ENCODE results near the gene KCNH5.

The KCNH5 gene

GRCh38 chr14:63006531-63006930 is 38.7 kb downstream of the KCNH5 start:
- no peak for DNase-seq (ENCODE audit: low spot score)

GRCh38 chr14:62994096-62994495 is 51.2 kb downstream of the KCNH5 start:
- DNase-seq (ENCODE audit: low spot score) = no peak

- DNase-seq (ENCODE audit: low spot score) = no peak
Measured at GRCh38 chr14:62988967-62989366, 56.3 kb downstream of the KCNH5 start.

GRCh38 chr14:62983821-62984220 is 61.4 kb downstream of the KCNH5 start:
- no peak for DNase-seq (ENCODE audit: low spot score)

- no peak for DNase-seq (ENCODE audit: low spot score)
Measured at GRCh38 chr14:62980693-62981092, 64.6 kb downstream of the KCNH5 start.

GRCh38 chr14:62957562-62957961 is 87.7 kb downstream of the KCNH5 start:
- no peak for DNase-seq (ENCODE audit: low spot score)

GRCh38 chr14:62956413-62956812 is 88.8 kb downstream of the KCNH5 start:
- no peak for DNase-seq (ENCODE audit: low spot score)

GRCh38 chr14:62954165-62954564 is 91.1 kb downstream of the KCNH5 start:
- DNase-seq (ENCODE audit: low spot score) = no peak

GRCh38 chr14:62952226-62952625 is 93.0 kb downstream of the KCNH5 start:
- DNase-seq (ENCODE audit: low spot score) = no peak

GRCh38 chr14:62947301-62947700 is 98.0 kb downstream of the KCNH5 start:
- no peak for DNase-seq (ENCODE audit: low spot score)

GRCh38 chr14:62946221-62946620 is 99.0 kb downstream of the KCNH5 start:
- no peak for DNase-seq (ENCODE audit: low spot score)

- no peak for DNase-seq (ENCODE audit: low spot score)
Measured at GRCh38 chr14:62943202-62943601, 102.1 kb downstream of the KCNH5 start.

- no peak for DNase-seq (ENCODE audit: low spot score)
Measured at GRCh38 chr14:62939970-62940369, 105.3 kb downstream of the KCNH5 start.

GRCh38 chr14:62938778-62939177 is 106.5 kb downstream of the KCNH5 start:
- no peak for DNase-seq (ENCODE audit: low spot score)

GRCh38 chr14:62934439-62934838 is 110.8 kb downstream of the KCNH5 start:
- DNase-seq (ENCODE audit: low spot score) = no peak

- DNase-seq (ENCODE audit: low spot score) = no peak
Measured at GRCh38 chr14:62921466-62921865, 123.8 kb downstream of the KCNH5 start.

GRCh38 chr14:62916551-62916950 is 128.7 kb downstream of the KCNH5 start:
- DNase-seq (ENCODE audit: low spot score) = no peak

GRCh38 chr14:62914873-62915272 is 130.4 kb downstream of the KCNH5 start:
- no peak for DNase-seq (ENCODE audit: low spot score)

- DNase-seq (ENCODE audit: low spot score) = no peak
Measured at GRCh38 chr14:62914025-62914424, 131.2 kb downstream of the KCNH5 start.

GRCh38 chr14:62908506-62908905 is 136.8 kb downstream of the KCNH5 start:
- DNase-seq (ENCODE audit: low spot score) = no peak

- DNase-seq (ENCODE audit: low spot score) = no peak
Measured at GRCh38 chr14:62905566-62905965, 139.7 kb downstream of the KCNH5 start.

- DNase-seq (ENCODE audit: low spot score) = no peak
Measured at GRCh38 chr14:62897771-62898170, 147.5 kb downstream of the KCNH5 start.

GRCh38 chr14:62896932-62897456 is 148.3 kb downstream of the KCNH5 start:
- DNase-seq (ENCODE audit: low spot score) = no peak

- DNase-seq (ENCODE audit: low spot score) = no peak
Measured at GRCh38 chr14:62894736-62895135, 150.5 kb downstream of the KCNH5 start.

- no peak for DNase-seq (ENCODE audit: low spot score)
Measured at GRCh38 chr14:62889364-62889763, 155.9 kb downstream of the KCNH5 start.
